Fibroblast of lung (primary cell): ENCODE results near the gene SORT1. TPM values are rescaled to one million over a fixed set of nuclear protein-coding genes. Genes with fewer than 3 reads are reported as not detected.

ENCODE experiments used
- DNase-seq, 2 donors: peaks; one replicate each; pipeline versions ENCODE4 v3.0.0 to v3.0.0-alpha.2; 2010; ENCODE audit warnings: low read depth in 2 of 2
- H2AFZ ChIP-seq: 2 replicates; pipeline ENCODE4 v1.5.1; 2012; ENCODE audit warnings: low read length, control low read depth, inconsistent platforms
- H3K27ac ChIP-seq: 2 replicates; pipeline ENCODE4 v1.5.1; 2011; ENCODE audit warnings: low read length, control low read depth; ENCODE audit not compliant: insufficient read depth
- H3K27me3 ChIP-seq: 2 replicates; pipeline ENCODE4 v1.5.1; 2011; ENCODE audit warnings: mild to moderate bottlenecking, low read length; ENCODE audit not compliant: control insufficient read depth, insufficient read depth
- H3K36me3 ChIP-seq: 2 replicates; pipeline ENCODE4 v1.5.1; 2011; ENCODE audit warnings: low read length; ENCODE audit not compliant: control insufficient read depth, insufficient read depth
- H3K4me1 ChIP-seq: 2 replicates; pipeline ENCODE4 v1.5.1; 2011; ENCODE audit warnings: low read length; ENCODE audit not compliant: control insufficient read depth, insufficient read depth; ENCODE audit errors: extremely low read depth
- H3K4me2 ChIP-seq: 2 replicates; pipeline ENCODE4 v1.5.1; 2011; ENCODE audit warnings: low read length, control low read depth; ENCODE audit not compliant: insufficient read depth; ENCODE audit errors: extremely low read depth
- H3K4me3 ChIP-seq, 4 experiments: fragments of 200-600 bp in 1 of 4; sonication (generic) in 1 of 4; replicated peaks in 1 of 4; 2 replicates each; pipeline ENCODE4 v1.5.1; 2011 to 2016; ENCODE audit warnings: low read length in 4 of 4, low read depth in 3 of 4, mild to moderate bottlenecking in 3 of 4, control low read depth in 2 of 4, inconsistent platforms in 1 of 4, mixed read lengths in 1 of 4; ENCODE audit not compliant: insufficient read depth in 1 of 4; ENCODE audit errors: control extremely low read depth in 1 of 4
- H3K79me2 ChIP-seq: 2 replicates; pipeline ENCODE4 v1.5.1; 2012; ENCODE audit warnings: mild to moderate bottlenecking, low read length, inconsistent platforms; ENCODE audit not compliant: control insufficient read depth, insufficient read depth
- H3K9ac ChIP-seq: 2 replicates; pipeline ENCODE4 v1.5.1; 2011; ENCODE audit warnings: mild to moderate bottlenecking, low read length, control low read depth; ENCODE audit not compliant: insufficient read depth
- H3K9me3 ChIP-seq: 2 replicates; pipeline ENCODE4 v1.5.1; 2012; ENCODE audit warnings: low read depth, low read length; ENCODE audit not compliant: control insufficient read depth, insufficient read depth
- H4K20me1 ChIP-seq: 2 replicates; pipeline ENCODE4 v1.5.1; 2011; ENCODE audit warnings: low read length; ENCODE audit not compliant: control insufficient read depth, insufficient read depth; ENCODE audit errors: extremely low read depth
- CTCF ChIP-seq, 2 donors: IDR thresholded peaks in 1 of 2; conservative IDR thresholded peaks in 1 of 2; 1 replicate in 1 of 2; 2 replicates in 1 of 2; pipeline ENCODE4 v1.5.1; 2011 to 2012; ENCODE audit warnings: low read length in 2 of 2, control low read depth in 1 of 2, inconsistent platforms in 1 of 2, low read depth in 1 of 2, mild to moderate bottlenecking in 1 of 2
- EZH2 ChIP-seq: IDR thresholded peaks from 2 replicates; pipeline ENCODE4 v1.5.1; 2012; ENCODE audit warnings: low read length, control low read depth, mild to moderate bottlenecking; ENCODE audit errors: missing control alignments
- polyA plus RNA-seq, 2 donors: library from polyadenylated mRNA; depleted of rRNA in 1 of 2; stranded (reverse) in 1 of 2; unstranded in 1 of 2; fragments of >200 nt; gene quantifications; 2 replicates each; pipeline ENCODE4 v1.2.1, GENCODE V29; 2011 to 2012; ENCODE audit warnings: missing spikeins in 1 of 2
- total RNA-seq: library from RNA; depleted of rRNA; stranded (reverse); fragments of >200 nt; gene quantifications from 2 replicates; pipeline ENCODE4 v1.2.1, GENCODE V29; 2014

The SORT1 gene
- total and polyA plus RNA-seq, 2 donors (not counting 1 experiment from before 2014, with no cell fraction given), result 27.5 to 37.5 TPM

GRCh38 chr1:109391626-109392025 is 6.1 kb downstream of the SORT1 start:
- TF ChIP-seq EZH2 (no peak), CTCF (conservative IDR thresholded peaks at IDR 0.05 in 1 of 2, IDR thresholded peaks at IDR 0.05 in 1 of 2; ENCODE audit: low read depth in 1 of 2, low read length in 2 of 2) (no peak)
- Histone ChIP-seq H3K9me3 (no peaks in the 10 kb centered on the region), H3K27ac (peak overlapping the region; percentile 48), H3K4me1 (peaks cover 28% of the 10 kb centered on the region), H3K79me2 (peaks cover 2% of the 10 kb centered on the region), H3K4me3 (peak overlapping the region in 3 of 4 experiments; percentile 2 to 34 (median 22)), H4K20me1 (no peaks in the 10 kb centered on the region), H2AFZ (no peak overlapping the region), H3K9ac (no peak overlapping the region), H3K4me2 (peak overlapping the region; percentile 70), H3K27me3 (no peaks in the 10 kb centered on the region), H3K36me3 (no peaks in the 10 kb centered on the region)
- DNase-seq, result no peak

GRCh38 chr1:109391157-109391556 is 6.6 kb downstream of the SORT1 start:
- Histone ChIP-seq H3K9ac (no peak overlapping the region), H3K4me1 (peaks cover 25% of the 10 kb centered on the region), H3K79me2 (no peaks in the 10 kb centered on the region), H3K4me3 (peak overlapping the region in 3 of 4 experiments; percentile 2 to 34 (median 22)), H4K20me1 (no peaks in the 10 kb centered on the region), H2AFZ (no peak overlapping the region), H3K9me3 (no peaks in the 10 kb centered on the region), H3K4me2 (peak overlapping the region; percentile 70), H3K36me3 (no peaks in the 10 kb centered on the region), H3K27ac (peak overlapping the region; percentile 48), H3K27me3 (no peaks in the 10 kb centered on the region)
- peak; percentile 46 to 84 for DNase-seq
- TF ChIP-seq EZH2 (no peak), CTCF (conservative IDR thresholded peaks at IDR 0.05 in 1 of 2, IDR thresholded peaks at IDR 0.05 in 1 of 2; ENCODE audit: low read depth in 1 of 2, low read length in 2 of 2) (no peak)

- no peak for DNase-seq
- H3K4me1 ChIP-seq, result peaks cover 25% of the 10 kb centered on the region
- H2AFZ ChIP-seq, result no peak overlapping the region
- H3K79me2 ChIP-seq, result no peaks in the 10 kb centered on the region
- no peak overlapping the region for H3K4me3 ChIP-seq
- H3K9me3 ChIP-seq, result no peaks in the 10 kb centered on the region
- H4K20me1 ChIP-seq, result no peaks in the 10 kb centered on the region
- no peak overlapping the region for H3K4me2 ChIP-seq
- no peaks in the 10 kb centered on the region for H3K36me3 ChIP-seq
- H3K27me3 ChIP-seq, result no peaks in the 10 kb centered on the region
- no peak overlapping the region for H3K9ac ChIP-seq
- TF ChIP-seq EZH2 (no peak), CTCF (conservative IDR thresholded peaks at IDR 0.05 in 1 of 2, IDR thresholded peaks at IDR 0.05 in 1 of 2; ENCODE audit: low read depth in 1 of 2, low read length in 2 of 2) (no peak)
- H3K27ac ChIP-seq, result no peak overlapping the region
Measured at GRCh38 chr1:109389638-109390341, 7.9 kb downstream of the SORT1 start.
